CD4-positive, alpha-beta memory T cell (primary cell): Measurements from ENCODE around the gene FNTB. TPM values are rescaled to one million over a fixed set of nuclear protein-coding genes. Genes with fewer than 3 reads are reported as not detected.
"Not testable (repeated sequence)": the region's sequence is repeated elsewhere in the genome, so short reads cannot be mapped to it uniquely, and the experiment has no call there.

ENCODE experiments used
- CTCF ChIA-PET: fragments of 350-600 bp; sonication (Branson Sonifier 250); formaldehyde crosslinking; loops from one replicate; lab custom pipeline; 2021; ENCODE audit warnings: inconsistent platforms; ENCODE audit not compliant: partially characterized antibody; lab: Charles Lee
- POLR2A ChIA-PET: fragments of 350-600 bp; sonication (Branson Sonifier 250); formaldehyde crosslinking; loops from one replicate; lab custom pipeline; 2021; ENCODE audit not compliant: partially characterized antibody; lab: Charles Lee
- DNase-seq, 5 donors: peaks; one replicate each; pipeline versions ENCODE4 v3.0.0 to v3.0.0-alpha.2; 2020 to 2022; ENCODE audit warnings: mixed read lengths in 1 of 5
- H3K27ac ChIP-seq: one replicate; pipeline ENCODE4 v1.7.0; 2013; ENCODE audit warnings: low read depth, low read length
- H3K27me3 ChIP-seq: 2 replicates; pipeline ENCODE4 v1.7.0; 2013; ENCODE audit warnings: mild to moderate bottlenecking, low read length, moderate library complexity; ENCODE audit not compliant: insufficient read depth
- H3K36me3 ChIP-seq: 2 replicates; pipeline ENCODE4 v1.7.0; 2013; ENCODE audit warnings: mild to moderate bottlenecking, low read length, moderate library complexity; ENCODE audit not compliant: insufficient read depth
- H3K4me1 ChIP-seq: 2 replicates; pipeline ENCODE4 v1.7.0; 2013; ENCODE audit warnings: mild to moderate bottlenecking, low read length, moderate library complexity; ENCODE audit not compliant: insufficient read depth
- H3K4me3 ChIP-seq, 2 donors: one replicate each; pipeline ENCODE4 v1.7.0; 2013; ENCODE audit warnings: low read length in 2 of 2, mild to moderate bottlenecking in 1 of 2
- H3K9me3 ChIP-seq, 2 donors: one replicate each; pipeline ENCODE4 v1.7.0; 2013; ENCODE audit warnings: low read length in 2 of 2, control low read depth in 1 of 2; ENCODE audit not compliant: control insufficient read depth in 1 of 2
- H3K27ac Mint-ChIP-seq, 7 donors: one replicate each; pipeline ENCODE4 v1.8.0; 2020 to 2021; ENCODE audit warnings: mixed read lengths in 7 of 7, mild to moderate bottlenecking in 6 of 7, inconsistent platforms in 3 of 7, moderate library complexity in 3 of 7
- H3K27me3 Mint-ChIP-seq, 2 donors: one replicate each; pipeline ENCODE4 v1.8.0; 2020 to 2021; ENCODE audit warnings: mixed read lengths in 2 of 2
- H3K36me3 Mint-ChIP-seq, 2 donors: one replicate each; pipeline ENCODE4 v1.8.0; 2020 to 2021; ENCODE audit warnings: mixed read lengths in 2 of 2, inconsistent platforms in 1 of 2, mild to moderate bottlenecking in 1 of 2
- H3K4me1 Mint-ChIP-seq, 4 donors: one replicate each; pipeline ENCODE4 v1.8.0; 2020 to 2021; ENCODE audit warnings: mixed read lengths in 4 of 4, mild to moderate bottlenecking in 1 of 4
- H3K4me3 Mint-ChIP-seq, 8 donors: one replicate each; pipeline ENCODE4 v1.8.0; 2020 to 2021; ENCODE audit warnings: mixed read lengths in 8 of 8, mild to moderate bottlenecking in 7 of 8, moderate library complexity in 6 of 8, inconsistent platforms in 3 of 8
- H3K9me3 Mint-ChIP-seq, 8 donors: one replicate each; pipeline ENCODE4 v1.8.0; 2020 to 2021; ENCODE audit warnings: mixed read lengths in 8 of 8, mild to moderate bottlenecking in 5 of 8, inconsistent platforms in 3 of 8, moderate library complexity in 1 of 8
- intact Hi-C: fragments of 100-400 bp; cut with micrococcal nuclease; formaldehyde crosslinking; loops from one replicate; pipeline ENCODE4 v1.15.1; 2023
- polyA plus RNA-seq, 2 donors: library from polyadenylated mRNA; unstranded; fragments of 300-500 nt; fragmentation: Illumina TruSeq; gene quantifications; one replicate each; pipeline ENCODE4 v1.2.3, GENCODE V29; 2021
- total RNA-seq, 2 experiments: library from RNA; stranded (reverse); gene quantifications; one replicate each; pipeline ENCODE4 v1.2.3, GENCODE V29; 2021

The FNTB gene
- total and polyA plus RNA-seq, 4 experiments from 2014 or later: 4.5 to 13.6 (median 11.8) TPM

DNA sequence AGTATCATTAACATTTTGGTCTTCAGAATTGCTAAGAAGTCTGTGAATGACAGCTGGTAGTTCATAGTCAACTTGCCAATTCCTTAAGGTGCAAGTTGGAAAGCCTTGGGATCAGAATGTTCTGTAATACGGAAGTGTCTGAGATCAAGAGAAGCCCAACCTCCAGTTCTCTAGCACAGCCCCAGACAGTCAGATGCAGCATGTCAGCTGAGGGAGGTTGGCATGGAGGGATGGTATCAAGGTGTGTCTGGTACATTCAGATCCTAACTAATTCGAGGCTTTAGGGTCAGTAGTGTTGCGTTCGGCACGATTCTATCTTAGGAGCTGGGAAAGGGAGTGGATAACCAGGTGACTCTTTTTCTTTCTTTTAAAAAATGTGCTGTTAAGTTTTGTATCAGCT is 38.3 kb downstream of the FNTB start:
- no peaks in the 10 kb centered on the region for H3K4me1 ChIP-seq
- no peak overlapping the region for H3K27ac ChIP-seq
- H3K9me3 ChIP-seq: no peaks in the 10 kb centered on the region
- peaks cover 35 to 38% of the 10 kb centered on the region in 2 donors for H3K36me3 Mint-ChIP-seq
- H3K9me3 Mint-ChIP-seq: no peaks in the 10 kb centered on the region
- peaks cover 4% of the 10 kb centered on the region for H3K36me3 ChIP-seq
- no peak overlapping the region for H3K4me3 ChIP-seq
- ChIA-PET POLR2A (no interaction called here), CTCF (interaction anchor here (1.0 kb wide), 1 partner anchor 38 kb away, joined by 3 read pairs; the partner anchor contains the start of gene FNTB)
- peak overlapping the region in 1 of 7 donors; percentile 29 for H3K27ac Mint-ChIP-seq
- H3K4me1 Mint-ChIP-seq: peaks cover 0 to under 1% (median under 1%) of the 10 kb centered on the region in 4 donors
- H3K27me3 Mint-ChIP-seq: no peaks in the 10 kb centered on the region
- intact Hi-C loops: no loop called here
- H3K27me3 ChIP-seq: no peaks in the 10 kb centered on the region
- no peak overlapping the region for H3K4me3 Mint-ChIP-seq
- DNase-seq: no peak

DNA sequence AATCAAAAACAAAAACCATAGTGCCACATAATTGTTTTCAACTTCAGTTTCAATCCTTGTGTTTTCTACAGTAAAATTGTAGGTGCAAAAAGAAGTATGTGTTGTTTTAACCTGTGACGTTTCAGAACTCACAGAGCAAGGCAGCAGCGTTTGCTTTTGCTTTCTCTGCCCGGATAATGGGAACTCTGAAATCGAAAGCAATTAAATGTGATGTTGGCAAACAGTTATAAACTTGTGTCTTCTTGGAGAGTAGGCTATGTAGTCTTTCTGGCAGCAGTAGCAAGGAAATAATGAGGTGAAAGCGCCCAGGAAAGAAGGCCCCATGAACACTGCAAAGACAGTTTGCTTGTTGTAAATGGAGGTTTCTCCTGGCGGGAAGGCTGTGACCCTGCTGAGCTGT is 39.1 kb downstream of the FNTB start:
- no peak overlapping the region for H3K4me3 ChIP-seq
- H3K27me3 Mint-ChIP-seq: no peaks in the 10 kb centered on the region
- no peak for DNase-seq
- intact Hi-C loops: no loop called here
- H3K9me3 ChIP-seq: no peaks in the 10 kb centered on the region
- ChIA-PET CTCF (no interaction called here), POLR2A (no interaction called here)
- H3K36me3 Mint-ChIP-seq: peaks cover 40 to 42% of the 10 kb centered on the region in 2 donors
- peaks cover 4% of the 10 kb centered on the region for H3K36me3 ChIP-seq
- no peak overlapping the region for H3K27ac Mint-ChIP-seq
- H3K27me3 ChIP-seq: no peaks in the 10 kb centered on the region
- H3K4me1 Mint-ChIP-seq: no peaks in the 10 kb centered on the region
- no peaks in the 10 kb centered on the region for H3K9me3 Mint-ChIP-seq
- no peak overlapping the region for H3K4me3 Mint-ChIP-seq
- H3K4me1 ChIP-seq: no peaks in the 10 kb centered on the region
- no peak overlapping the region for H3K27ac ChIP-seq

DNA sequence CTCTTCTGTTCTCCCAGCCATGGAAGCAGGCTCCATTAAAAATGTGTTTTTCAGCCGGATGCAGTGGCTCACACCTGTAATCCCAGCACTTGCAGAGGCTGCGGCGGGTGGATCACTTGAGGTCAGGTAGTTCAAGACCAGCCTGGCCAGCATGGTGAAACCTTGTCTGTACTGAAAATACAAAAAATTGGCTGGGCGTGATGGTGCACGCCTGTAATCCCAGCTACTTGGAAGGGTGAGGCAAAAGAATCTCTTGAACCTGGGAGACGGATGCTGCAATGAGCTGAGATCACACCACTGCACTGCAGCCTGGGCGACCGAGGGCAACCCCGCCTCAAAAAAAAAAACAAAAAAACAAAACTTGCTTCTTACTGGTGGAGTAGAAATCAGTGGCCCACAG is 39.8 kb downstream of the FNTB start:
- POLR2A ChIA-PET: no interaction called here
- H3K9me3 ChIP-seq: no peaks in the 10 kb centered on the region
- H3K9me3 Mint-ChIP-seq: no peaks in the 10 kb centered on the region

DNA sequence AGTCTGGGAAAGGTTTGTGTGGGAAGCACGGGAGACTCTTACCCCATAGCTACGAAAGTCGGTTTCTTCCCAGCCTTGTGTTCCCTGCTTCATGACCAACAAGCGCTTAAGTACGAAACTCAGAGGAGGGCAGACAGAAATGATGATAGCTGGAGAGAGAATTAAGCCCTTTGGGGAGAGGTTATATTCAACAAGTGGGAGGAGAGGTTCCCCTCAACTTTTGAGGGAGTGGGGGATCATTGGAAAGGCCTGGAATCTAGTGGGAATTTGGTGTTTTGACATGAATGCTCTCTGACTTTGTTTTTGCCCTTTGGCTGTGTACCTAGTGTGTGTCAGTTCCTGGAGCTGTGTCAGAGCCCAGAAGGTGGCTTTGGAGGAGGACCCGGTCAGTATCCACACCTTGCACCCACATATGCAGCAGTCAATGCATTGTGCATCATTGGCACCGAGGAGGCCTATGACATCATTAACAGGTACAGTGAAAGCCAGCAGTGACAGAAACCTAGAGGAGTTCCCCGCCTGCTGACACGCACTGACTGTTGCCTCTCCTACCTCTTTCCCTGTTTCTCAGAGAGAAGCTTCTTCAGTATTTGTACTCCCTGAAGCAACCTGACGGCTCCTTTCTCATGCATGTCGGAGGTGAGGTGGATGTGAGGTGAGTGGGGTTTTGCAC is 40.6 kb downstream of the FNTB start:
- H3K4me1 Mint-ChIP-seq: no peaks in the 10 kb centered on the region
- ChIA-PET POLR2A (interaction anchor here (1.0 kb wide), 1 partner anchor 8 kb away, joined by 3 read pairs; no protein-coding TSS in a partner anchor), CTCF (no interaction called here)
- Histone ChIP-seq H3K4me3 (no peak overlapping the region), H3K36me3 (peaks cover 6% of the 10 kb centered on the region), H3K27ac (no peak overlapping the region), H3K27me3 (no peaks in the 10 kb centered on the region), H3K9me3 (no peaks in the 10 kb centered on the region), H3K4me1 (no peaks in the 10 kb centered on the region)
- no peak overlapping the region for H3K4me3 Mint-ChIP-seq
- H3K9me3 Mint-ChIP-seq: no peaks in the 10 kb centered on the region
- peak overlapping the region in 1 of 7 donors; percentile 30 for H3K27ac Mint-ChIP-seq
- peaks cover 45 to 49% of the 10 kb centered on the region in 2 donors for H3K36me3 Mint-ChIP-seq
- H3K27me3 Mint-ChIP-seq: no peaks in the 10 kb centered on the region
- intact Hi-C loops: no loop called here
- DNase-seq: no peak

More for the DNA sequence above, 39.8 kb downstream of the FNTB start:
- no peak overlapping the region for H3K27ac ChIP-seq
- H3K4me1 Mint-ChIP-seq: no peaks in the 10 kb centered on the region
- H3K27me3 Mint-ChIP-seq: no peaks in the 10 kb centered on the region
- H3K27ac Mint-ChIP-seq: no peak overlapping the region
- H3K4me3 ChIP-seq: no peak overlapping the region
- CTCF ChIA-PET: no interaction called here
- H3K4me1 ChIP-seq: no peaks in the 10 kb centered on the region
- peaks cover 4% of the 10 kb centered on the region for H3K36me3 ChIP-seq
- H3K36me3 Mint-ChIP-seq: peaks cover 43 to 44% of the 10 kb centered on the region in 2 donors
- no peak for DNase-seq
- H3K27me3 ChIP-seq: no peaks in the 10 kb centered on the region
- intact Hi-C loops: no loop called here
- H3K4me3 Mint-ChIP-seq: no peak overlapping the region

DNA sequence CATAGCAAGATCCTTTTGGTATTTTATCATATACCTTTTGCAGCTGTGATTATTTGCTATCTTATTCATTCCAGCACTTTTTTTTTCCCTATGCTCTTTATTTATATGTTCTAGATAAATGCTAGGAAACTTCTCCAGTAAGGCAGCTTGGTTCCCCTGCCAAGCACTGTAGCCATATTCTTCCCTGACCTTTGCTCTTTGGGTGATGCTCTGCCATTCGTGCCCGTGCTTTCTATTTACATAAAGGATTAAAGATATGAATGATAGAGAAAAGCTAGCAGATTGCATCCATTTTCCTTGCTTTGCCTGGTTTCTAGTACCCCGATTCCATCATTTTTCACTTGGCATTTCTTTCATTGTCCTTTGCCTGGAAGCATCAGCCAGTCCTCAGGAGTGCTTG is 42.2 kb downstream of the FNTB start:
- Mint-ChIP-seq H3K27ac (no peak overlapping the region), H3K27me3 (no peaks in the 10 kb centered on the region), H3K4me3 (no peak overlapping the region), H3K4me1 (no peaks in the 10 kb centered on the region), H3K36me3 (peaks cover 54 to 58% of the 10 kb centered on the region in 2 donors), H3K9me3 (no peaks in the 10 kb centered on the region)
- no peaks in the 10 kb centered on the region for H3K27me3 ChIP-seq
- no peak overlapping the region for H3K27ac ChIP-seq
- H3K36me3 ChIP-seq: peaks cover 8% of the 10 kb centered on the region
- ChIA-PET POLR2A (no interaction called here), CTCF (no interaction called here)
- no peak overlapping the region for H3K4me3 ChIP-seq
- no peak for DNase-seq
- no peaks in the 10 kb centered on the region for H3K4me1 ChIP-seq
- intact Hi-C loops: no loop called here
- H3K9me3 ChIP-seq: no peaks in the 10 kb centered on the region

DNA sequence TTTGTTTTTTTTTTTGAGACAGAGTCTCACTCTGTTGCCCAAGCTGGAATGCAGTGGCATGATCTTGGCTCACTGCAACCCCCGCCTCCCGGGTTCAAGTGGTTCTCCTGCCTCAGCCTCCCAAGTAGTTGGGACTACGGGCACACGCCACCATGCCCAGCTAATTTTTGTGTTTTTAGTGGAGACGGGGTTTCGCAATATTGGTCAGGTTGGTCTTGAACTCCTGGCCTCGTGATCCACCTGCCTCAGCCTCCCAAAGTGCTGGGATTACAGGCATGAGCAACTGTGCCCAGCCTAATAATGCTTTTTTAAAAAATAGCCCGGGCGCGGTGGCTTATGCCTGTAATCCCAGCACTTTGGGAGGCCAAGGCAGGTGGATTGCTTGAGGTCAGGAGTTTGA is 44.6 kb downstream of the FNTB start:
- H3K27me3 ChIP-seq, H3K4me3 ChIP-seq, H3K9me3 ChIP-seq, H3K36me3 ChIP-seq, intact Hi-C loops, H3K27me3 Mint-ChIP-seq, H3K4me1 ChIP-seq, H3K4me3 Mint-ChIP-seq, H3K9me3 Mint-ChIP-seq, H3K27ac ChIP-seq, H3K4me1 Mint-ChIP-seq, POLR2A ChIA-PET, H3K27ac Mint-ChIP-seq, DNase-seq, CTCF ChIA-PET: not testable (repeated sequence)
- H3K36me3 Mint-ChIP-seq: peaks cover 62 to 66% of the 10 kb centered on the region in 2 donors

DNA sequence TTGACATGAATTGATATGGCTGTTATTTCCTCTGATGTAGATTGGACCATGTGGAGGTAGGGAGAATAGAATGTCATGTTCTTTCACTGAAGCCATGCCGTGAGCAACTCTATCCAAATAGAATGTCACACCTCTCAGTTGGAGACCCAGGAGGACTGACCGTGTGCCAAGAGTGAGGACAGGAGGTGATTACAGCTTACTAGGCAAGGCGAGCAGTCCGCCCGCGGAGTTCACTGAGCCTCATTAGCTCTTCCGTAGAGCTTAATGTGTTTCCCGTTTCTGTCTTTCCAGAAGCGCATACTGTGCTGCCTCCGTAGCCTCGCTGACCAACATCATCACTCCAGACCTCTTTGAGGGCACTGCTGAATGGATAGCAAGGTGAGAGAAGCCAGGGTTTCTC is 45.6 kb downstream of the FNTB start:
- POLR2A ChIA-PET: no interaction called here
- intact Hi-C loops: no loop called here

More for the DNA sequence above, 45.6 kb downstream of the FNTB start:
- peaks cover 57 to 59% of the 10 kb centered on the region in 2 donors for H3K36me3 Mint-ChIP-seq
- Histone ChIP-seq H3K4me3 (no peak overlapping the region), H3K27me3 (no peaks in the 10 kb centered on the region), H3K27ac (no peak overlapping the region), H3K9me3 (no peaks in the 10 kb centered on the region), H3K4me1 (no peaks in the 10 kb centered on the region), H3K36me3 (peaks cover 8% of the 10 kb centered on the region)
- DNase-seq: no peak
- CTCF ChIA-PET: no interaction called here
- no peaks in the 10 kb centered on the region for H3K4me1 Mint-ChIP-seq
- no peaks in the 10 kb centered on the region for H3K27me3 Mint-ChIP-seq
- H3K27ac Mint-ChIP-seq: peak overlapping the region in 1 of 7 donors; percentile 38
- H3K4me3 Mint-ChIP-seq: no peak overlapping the region
- H3K9me3 Mint-ChIP-seq: no peaks in the 10 kb centered on the region
